HFF-Myc (cell line): ENCODE measurements around the gene ARHGAP15.

Experiments used
- DNase-seq: peaks from one replicate; pipeline ENCODE4 v3.0.0-alpha.2; 2011; ENCODE audit warnings: low read depth; ENCODE audit errors: extremely low read depth
- H3K4me3 ChIP-seq: replicated peaks from 2 replicates; pipeline ENCODE4 v1.5.1; 2011; ENCODE audit warnings: low read depth, mild to moderate bottlenecking, control low read depth, low read length
- CTCF ChIP-seq: IDR thresholded peaks from 2 replicates; pipeline ENCODE4 v1.5.1; 2012; ENCODE audit warnings: mild to moderate bottlenecking, low read depth, low read length, control low read depth; ENCODE audit errors: missing control alignments

The ARHGAP15 gene

GRCh38 chr2:143771939-143772338, 642.7 kb downstream of the ARHGAP15 start:
- H3K4me3 ChIP-seq = no peak overlapping the region
- no peak for DNase-seq
- TF ChIP-seq CTCF = no peak

GRCh38 chr2:143776526-143777297, 647.5 kb downstream of the ARHGAP15 start:
- H3K4me3 ChIP-seq = no peak overlapping the region
- no peak for DNase-seq
- no peak for TF ChIP-seq CTCF

- no peak for DNase-seq
- no peak for TF ChIP-seq CTCF
Measured at GRCh38 chr2:143779021-143779420, 649.8 kb downstream of the ARHGAP15 start.

GRCh38 chr2:143786026-143786765, 657.0 kb downstream of the ARHGAP15 start:
- DNase-seq = no peak
- no peak for TF ChIP-seq CTCF
- H3K4me3 ChIP-seq = no peak overlapping the region

More at GRCh38 chr2:143779021-143779420, 649.8 kb downstream of the ARHGAP15 start:
- H3K4me3 ChIP-seq = no peak overlapping the region

GRCh38 chr2:143787674-143788073, 658.5 kb downstream of the ARHGAP15 start:
- no peak overlapping the region for H3K4me3 ChIP-seq
- no peak for DNase-seq
- TF ChIP-seq CTCF = no peak

- TF ChIP-seq CTCF = no peak
- DNase-seq = no peak
- H3K4me3 ChIP-seq = no peak overlapping the region
Measured at GRCh38 chr2:143792602-143793001, 663.4 kb downstream of the ARHGAP15 start.
